Ishikawa (cell line): ENCODE measurements around the gene IL9R.

Experiments
- CREB1 ChIP-seq: IDR thresholded peaks from 2 replicates; pipeline ENCODE4 v1.6.1; 2012; ENCODE audit warnings: low read depth
- EP300 ChIP-seq: IDR thresholded peaks from 2 replicates; pipeline ENCODE4 v1.6.1; 2012; ENCODE audit warnings: borderline replicate concordance
- REST ChIP-seq: IDR thresholded peaks from 2 replicates; pipeline ENCODE4 v1.6.1; 2012; ENCODE audit warnings: low read depth, mild to moderate bottlenecking

DNA sequence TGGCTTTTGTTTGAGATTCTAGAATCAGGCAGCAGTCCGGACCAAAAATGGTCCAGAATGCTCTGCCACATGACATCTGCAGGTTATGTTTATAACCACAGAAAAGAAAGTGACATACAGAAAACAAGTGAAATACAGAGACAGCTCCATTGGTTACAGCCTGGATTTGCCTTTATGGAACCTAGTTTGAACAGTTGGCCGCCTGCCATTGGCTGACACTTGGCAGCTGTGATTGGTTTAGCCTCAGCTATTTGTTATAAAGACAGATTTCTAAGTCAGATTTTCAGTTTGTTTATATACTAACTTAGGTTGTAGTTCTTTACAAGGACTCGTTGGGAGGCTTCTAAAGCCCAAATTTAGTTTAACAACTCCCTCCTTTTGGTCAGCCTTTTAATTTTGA, 40.8 kb upstream of the IL9R start:
- TF ChIP-seq REST, result no peak
- no peak for TF ChIP-seq EP300
- TF ChIP-seq CREB1, result no peak
